ENCODE measurements around the gene CROCC2.

GRCh38 chr2:240994171-240994896 lies 88.2 kb downstream of the CROCC2 start:
- TF ChIP-seq CTCF (IDR thresholded peaks at IDR 0.05; ENCODE audit: low read length), result no peak
- TF ChIP-seq EZH2 (IDR thresholded peaks at IDR 0.05; ENCODE audit: borderline replicate concordance, low read length), result no peak
